ENCODE results near the gene RSPO4. TPM values are rescaled to one million over a fixed set of nuclear protein-coding genes. Genes with fewer than 3 reads are reported as not detected.

The RSPO4 gene
- total and polyA plus RNA-seq, 2 of the 13 experiments (the other 11 are each of a cell fraction or from before 2014, with no cell fraction given), result not detected

DNA sequence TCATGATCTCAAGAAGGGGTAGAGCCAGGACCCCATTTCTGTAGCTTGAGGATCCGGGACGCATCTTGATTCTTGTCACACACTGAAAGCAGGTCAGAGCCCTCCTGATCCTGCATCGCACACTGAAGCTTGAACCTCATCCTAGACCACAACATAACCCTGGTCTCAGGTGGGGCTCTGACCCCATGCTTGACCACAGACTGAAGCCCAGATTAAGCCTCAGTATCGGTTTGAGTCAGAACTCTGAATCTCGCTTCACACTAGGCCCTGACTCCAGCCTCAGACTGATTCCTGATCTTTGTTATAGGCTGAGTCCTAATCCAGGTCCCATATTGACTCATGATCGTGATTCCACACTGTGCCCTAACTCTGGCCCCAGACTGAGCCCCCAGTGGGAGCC, 8.5 kb upstream of the RSPO4 start:
- Histone ChIP-seq H3K27ac (ENCODE audit: extremely low read length, insufficient read depth, low read length) (no peak overlapping the region), H4K20me1 (ENCODE audit: insufficient read depth, low read length) (no peaks in the 10 kb centered on the region), H3K4me3 (replicated peaks in 1 of 3; ENCODE audit: insufficient read depth in 1 of 3, low read depth in 2 of 3, low read length in 3 of 3) (no peak overlapping the region), H2AFZ (ENCODE audit: low read length) (no peak overlapping the region), H3K36me3 (replicated peaks in 1 of 2; ENCODE audit: control insufficient read depth in 1 of 2, insufficient read depth in 2 of 2, low read length in 2 of 2) (no peaks in the 10 kb centered on the region), H3K4me1 (ENCODE audit: insufficient read depth, low read length) (no peaks in the 10 kb centered on the region), H3K79me2 (ENCODE audit: insufficient read depth, low read length) (no peaks in the 10 kb centered on the region), H3K27me3 (ENCODE audit: control insufficient read depth in 1 of 2, insufficient read depth in 2 of 2, low read length in 2 of 2) (no peaks in the 10 kb centered on the region), H3K9ac (ENCODE audit: insufficient read depth, low read depth, low read length) (no peak overlapping the region), H3K4me2 (ENCODE audit: low read depth, low read length) (no peak overlapping the region), H3K9me3 (ENCODE audit: low read length) (no peaks in the 10 kb centered on the region)
- CTCF ChIA-PET (ENCODE audit: low intra/inter-chr PET ratio, low total read pairs), result no interaction called here
- no TSS peak for BruUV-seq (replicated peaks)
- POLR2A ChIA-PET, result no interaction called here
- WGBS (ENCODE audit: low lambda C conversion rate), result 42% methylated on average over 6 of the region's 6 CpGs
- in situ Hi-C loops (cut with HindIII; ENCODE audit: extremely low pct_ligation_motif_present, low pct_unique_long_range_greater_than_20kb) (no loop called here), intact Hi-C loops (cut with micrococcal nuclease; ENCODE audit: unreplicated experiment) (no loop called here)
- no peak for DNase-seq (ENCODE audit: low spot score)
- ATAC-seq, result no peak
- TF ChIP-seq ZNF687 (CRISPR knock-in tag; IDR thresholded peaks at IDR 0.05) (no peak), ZNF441 (CRISPR knock-in tag; IDR thresholded peaks at IDR 0.05; ENCODE audit: borderline replicate concordance) (no peak), KDM3A (CRISPR knock-in tag; IDR thresholded peaks at IDR 0.05; ENCODE audit: low read depth) (no peak), ZNF10 (CRISPR knock-in tag; IDR thresholded peaks at IDR 0.05; ENCODE audit: borderline replicate concordance, low read depth) (no peak), ZC3H13 (CRISPR knock-in tag; IDR thresholded peaks at IDR 0.05) (no peak), NFE2L2 (IDR thresholded peaks at IDR 0.05; ENCODE audit: low read length) (no peak), NCOA5 (CRISPR knock-in tag; IDR thresholded peaks at IDR 0.05) (no peak), ZNF530 (CRISPR knock-in tag; IDR thresholded peaks at IDR 0.05; ENCODE audit: low read depth) (no peak), ZMAT3 (CRISPR knock-in tag; conservative IDR thresholded peaks at IDR 0.05) (no peak), SRY (CRISPR knock-in tag; IDR thresholded peaks at IDR 0.05) (no peak), SALL1 (CRISPR knock-in tag; IDR thresholded peaks at IDR 0.05) (no peak), ZNF282 (IDR thresholded peaks at IDR 0.05; ENCODE audit: partially characterized antibody) (no peak)
- TF ChIP-seq, protein P1, sequence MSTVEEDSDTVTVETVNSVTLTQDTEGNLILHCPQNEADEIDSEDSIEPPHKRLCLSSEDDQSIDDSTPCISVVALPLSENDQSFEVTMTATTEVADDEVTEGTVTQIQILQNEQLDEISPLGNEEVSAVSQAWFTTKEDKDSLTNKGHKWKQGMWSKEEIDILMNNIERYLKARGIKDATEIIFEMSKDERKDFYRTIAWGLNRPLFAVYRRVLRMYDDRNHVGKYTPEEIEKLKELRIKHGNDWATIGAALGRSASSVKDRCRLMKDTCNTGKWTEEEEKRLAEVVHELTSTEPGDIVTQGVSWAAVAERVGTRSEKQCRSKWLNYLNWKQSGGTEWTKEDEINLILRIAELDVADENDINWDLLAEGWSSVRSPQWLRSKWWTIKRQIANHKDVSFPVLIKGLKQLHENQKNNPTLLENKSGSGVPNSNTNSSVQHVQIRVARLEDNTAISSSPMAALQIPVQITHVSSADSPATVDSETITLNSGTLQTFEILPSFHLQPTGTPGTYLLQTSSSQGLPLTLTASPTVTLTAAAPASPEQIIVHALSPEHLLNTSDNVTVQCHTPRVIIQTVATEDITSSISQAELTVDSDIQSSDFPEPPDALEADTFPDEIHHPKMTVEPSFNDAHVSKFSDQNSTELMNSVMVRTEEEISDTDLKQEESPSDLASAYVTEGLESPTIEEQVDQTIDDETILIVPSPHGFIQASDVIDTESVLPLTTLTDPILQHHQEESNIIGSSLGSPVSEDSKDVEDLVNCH (CRISPR knock-in tag; IDR thresholded peaks at IDR 0.05), result no peak
- TF ChIP-seq, protein P2, sequence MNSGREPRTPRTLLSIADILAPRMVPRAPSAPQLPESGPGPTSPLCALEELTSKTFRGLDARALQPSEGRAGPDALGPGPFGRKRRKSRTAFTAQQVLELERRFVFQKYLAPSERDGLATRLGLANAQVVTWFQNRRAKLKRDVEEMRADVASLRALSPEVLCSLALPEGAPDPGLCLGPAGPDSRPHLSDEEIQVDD (CRISPR knock-in tag; IDR thresholded peaks at IDR 0.05; ENCODE audit: borderline replicate concordance), result no peak
- FAIRE-seq, result no peak
